Stimulated activated CD8-positive, alpha-beta memory T cell treated with anti-CD3 and anti-CD28 coated beads, Interleukin-2, amount 100 ng/mL, for 48 hours (primary cell): Measurements from ENCODE around the gene MTPN.

Experiments
- DNase-seq, 2 donors: peaks; one replicate each; pipeline ENCODE4 v3.0.0-alpha.2; 2020; ENCODE audit warnings: low read depth in 2 of 2

The MTPN gene

GRCh38 chr7:135884495-135885232 lies 92.5 kb downstream of the MTPN start:
- DNase-seq, result no peak

GRCh38 chr7:135879233-135879632 lies 97.9 kb downstream of the MTPN start:
- no peak for DNase-seq

- no peak for DNase-seq
Measured at GRCh38 chr7:135878284-135878683, 98.9 kb downstream of the MTPN start.

- no peak for DNase-seq
Measured at GRCh38 chr7:135877805-135878204, 99.4 kb downstream of the MTPN start.
